HG02759 (cell line): ENCODE measurements around the gene PRDM4.

ENCODE experiments used
- ATAC-seq: cut with Tn5 transposase; IDR thresholded peaks from one replicate; pipeline ENCODE4 v1.9.1; 2021; ENCODE audit warnings: mild to moderate bottlenecking, moderate library complexity; ENCODE audit not compliant: unreplicated experiment

PRDM4 gene, protein sequence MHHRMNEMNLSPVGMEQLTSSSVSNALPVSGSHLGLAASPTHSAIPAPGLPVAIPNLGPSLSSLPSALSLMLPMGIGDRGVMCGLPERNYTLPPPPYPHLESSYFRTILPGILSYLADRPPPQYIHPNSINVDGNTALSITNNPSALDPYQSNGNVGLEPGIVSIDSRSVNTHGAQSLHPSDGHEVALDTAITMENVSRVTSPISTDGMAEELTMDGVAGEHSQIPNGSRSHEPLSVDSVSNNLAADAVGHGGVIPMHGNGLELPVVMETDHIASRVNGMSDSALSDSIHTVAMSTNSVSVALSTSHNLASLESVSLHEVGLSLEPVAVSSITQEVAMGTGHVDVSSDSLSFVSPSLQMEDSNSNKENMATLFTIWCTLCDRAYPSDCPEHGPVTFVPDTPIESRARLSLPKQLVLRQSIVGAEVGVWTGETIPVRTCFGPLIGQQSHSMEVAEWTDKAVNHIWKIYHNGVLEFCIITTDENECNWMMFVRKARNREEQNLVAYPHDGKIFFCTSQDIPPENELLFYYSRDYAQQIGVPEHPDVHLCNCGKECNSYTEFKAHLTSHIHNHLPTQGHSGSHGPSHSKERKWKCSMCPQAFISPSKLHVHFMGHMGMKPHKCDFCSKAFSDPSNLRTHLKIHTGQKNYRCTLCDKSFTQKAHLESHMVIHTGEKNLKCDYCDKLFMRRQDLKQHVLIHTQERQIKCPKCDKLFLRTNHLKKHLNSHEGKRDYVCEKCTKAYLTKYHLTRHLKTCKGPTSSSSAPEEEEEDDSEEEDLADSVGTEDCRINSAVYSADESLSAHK

DNA sequence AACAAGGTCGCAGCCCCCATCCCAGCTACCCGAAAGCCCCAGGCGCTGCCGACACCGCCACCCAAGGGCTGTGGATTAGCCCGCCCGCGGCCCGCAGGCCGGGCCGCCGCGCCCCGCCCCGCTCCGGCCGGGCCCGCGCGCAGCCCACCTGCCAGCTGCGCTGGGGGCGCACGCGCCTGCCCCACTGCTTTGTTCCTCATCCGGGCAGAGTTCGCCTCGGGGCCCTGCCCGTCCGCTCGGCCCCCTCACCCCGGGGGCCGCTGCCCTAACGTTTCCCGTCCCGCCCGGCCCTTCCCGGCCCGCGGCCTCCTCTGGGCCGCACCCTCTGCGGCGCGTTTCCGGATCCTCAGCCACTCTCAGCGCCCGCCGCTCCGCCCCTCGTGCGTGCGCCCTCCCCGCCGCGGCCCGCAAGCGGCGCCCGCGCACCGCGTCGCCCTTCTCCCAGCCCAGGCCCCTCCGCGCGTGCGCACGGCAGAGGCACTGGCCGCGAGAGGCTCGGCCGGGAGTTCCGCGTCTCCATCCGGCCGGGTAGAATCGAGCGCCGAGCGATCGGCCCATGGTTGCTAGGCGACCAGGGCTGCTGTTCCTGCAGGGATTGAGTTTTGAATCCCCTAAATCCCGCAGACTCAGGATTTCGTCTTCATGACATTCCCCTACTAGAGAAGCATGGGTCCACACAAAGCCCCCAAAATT lies at the start of gene PRDM4:
PRDM4 (minus strand) TSS at position 329 of the 693 bp plus-strand sequence. CDS start 622 bp downstream, outside the sequence.
- ATAC-seq = peak; percentile 94

- ATAC-seq = no peak
Measured at GRCh38 chr12:107807471-107808150, 46.7 kb upstream of the PRDM4 start.

GRCh38 chr12:107805488-107806180 lies 44.7 kb upstream of the PRDM4 start:
- no peak for ATAC-seq

- no peak for ATAC-seq
Measured at GRCh38 chr12:107803092-107803491, 42.2 kb upstream of the PRDM4 start.

- ATAC-seq = no peak
Measured at GRCh38 chr12:107801150-107801549, 40.2 kb upstream of the PRDM4 start.

GRCh38 chr12:107798580-107798979 lies 37.6 kb upstream of the PRDM4 start:
- ATAC-seq = no peak

- no peak for ATAC-seq
Measured at GRCh38 chr12:107794451-107794850, 33.5 kb upstream of the PRDM4 start.

GRCh38 chr12:107791465-107792089 lies 30.6 kb upstream of the PRDM4 start:
- no peak for ATAC-seq

DNA sequence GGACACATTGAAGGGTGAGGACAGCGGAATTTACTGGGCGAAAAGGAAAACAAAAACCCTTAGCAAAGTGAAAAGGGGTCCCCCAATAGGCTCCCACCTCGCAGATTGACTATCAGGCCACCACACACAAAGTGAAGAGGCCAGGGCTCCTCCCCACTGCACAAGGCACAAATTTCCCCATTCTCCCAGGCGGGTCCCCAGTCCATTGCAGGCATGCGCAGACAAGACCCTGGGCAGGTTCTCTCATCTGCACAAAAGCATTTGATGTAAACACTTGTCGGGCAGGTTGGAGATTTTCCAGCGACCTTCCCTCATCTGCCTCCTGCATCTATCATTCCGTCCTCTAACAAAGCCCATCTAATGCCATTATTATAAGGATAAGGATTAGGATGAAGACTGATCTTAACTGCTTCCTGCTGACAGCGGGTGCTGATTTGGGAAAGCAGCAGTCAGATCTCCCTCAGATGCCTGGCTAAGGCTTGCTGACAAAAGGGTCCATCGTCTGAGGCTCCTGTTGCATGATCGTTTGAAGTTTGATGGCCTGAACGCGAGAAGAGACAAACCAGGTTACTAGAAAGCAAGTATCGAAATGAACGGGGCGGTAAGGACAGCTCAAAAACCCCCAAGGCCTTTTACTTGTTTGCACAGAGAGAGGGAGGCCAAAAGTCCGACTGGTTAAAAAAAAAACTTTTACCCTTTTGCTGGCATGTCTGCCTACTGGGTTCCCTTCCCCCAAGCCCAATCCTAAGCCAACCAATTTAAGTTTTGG lies 27.9 kb upstream of the PRDM4 start:
- no peak for ATAC-seq

DNA sequence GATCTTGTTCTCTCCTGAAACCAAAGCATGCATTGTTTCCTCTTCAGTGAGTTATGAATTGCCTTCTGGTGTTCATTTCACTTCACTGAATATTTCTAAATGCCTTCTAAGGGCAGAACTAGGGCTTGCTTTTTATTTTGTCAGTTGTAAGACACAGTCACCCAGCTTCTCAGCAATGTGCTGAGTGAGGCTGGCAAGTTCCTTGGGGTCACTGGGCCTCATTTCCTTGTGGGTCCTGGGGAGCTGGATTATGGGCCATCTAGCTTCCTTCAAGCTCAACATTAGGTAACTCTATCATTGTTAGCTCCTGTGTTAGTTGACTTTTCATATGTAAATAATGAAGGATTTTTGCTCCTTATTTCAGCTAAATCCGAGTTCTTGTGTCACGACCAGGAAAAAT lies 27.3 kb upstream of the PRDM4 start:
- no peak for ATAC-seq

DNA sequence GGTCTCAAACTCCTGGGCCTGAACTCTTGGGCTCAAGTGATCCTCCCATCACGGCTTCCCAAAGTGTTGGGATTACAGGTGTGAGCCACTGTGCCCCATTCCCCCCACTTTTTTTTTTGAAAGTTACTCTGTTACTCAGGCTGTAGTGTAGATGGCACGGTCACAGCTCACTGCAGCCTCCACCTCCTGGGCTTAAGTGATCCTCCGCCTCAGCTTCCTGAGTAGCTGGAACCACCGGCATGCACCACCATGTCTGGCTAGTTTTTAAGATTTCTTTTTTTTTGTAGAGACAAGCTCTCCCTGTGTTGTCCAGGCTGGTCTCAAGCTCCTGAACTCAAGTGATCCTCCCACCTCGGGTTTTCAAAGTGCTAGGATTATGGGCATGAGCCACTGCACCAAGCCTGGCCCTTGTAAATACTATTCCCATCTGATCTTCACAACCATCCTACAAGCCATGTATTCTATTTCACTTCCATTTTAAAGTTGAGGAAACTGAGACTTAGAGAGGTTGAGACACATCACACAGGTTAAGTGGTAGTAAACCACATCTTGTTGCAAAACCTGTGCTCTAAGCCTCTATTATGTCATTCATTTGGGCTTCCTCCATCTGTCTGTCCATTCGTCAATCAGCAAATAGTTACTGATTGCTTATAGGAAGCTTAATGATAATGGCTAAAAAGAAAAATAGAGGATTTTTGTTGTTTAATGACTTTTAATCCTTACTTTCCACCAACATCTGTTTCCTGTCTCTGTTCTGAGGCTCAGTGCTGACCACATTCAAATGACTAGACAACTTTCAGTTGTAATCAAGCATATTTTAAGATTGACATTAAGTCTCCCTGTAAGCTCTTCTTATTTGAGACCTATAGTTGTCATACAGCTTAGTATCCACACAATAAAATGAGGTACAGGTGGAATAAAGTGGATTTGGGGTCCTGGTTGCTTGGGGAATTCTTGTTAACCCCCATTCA lies 22.8 kb upstream of the PRDM4 start:
- ATAC-seq = no peak

GRCh38 chr12:107782067-107782466 lies 21.1 kb upstream of the PRDM4 start:
- no peak for ATAC-seq

DNA sequence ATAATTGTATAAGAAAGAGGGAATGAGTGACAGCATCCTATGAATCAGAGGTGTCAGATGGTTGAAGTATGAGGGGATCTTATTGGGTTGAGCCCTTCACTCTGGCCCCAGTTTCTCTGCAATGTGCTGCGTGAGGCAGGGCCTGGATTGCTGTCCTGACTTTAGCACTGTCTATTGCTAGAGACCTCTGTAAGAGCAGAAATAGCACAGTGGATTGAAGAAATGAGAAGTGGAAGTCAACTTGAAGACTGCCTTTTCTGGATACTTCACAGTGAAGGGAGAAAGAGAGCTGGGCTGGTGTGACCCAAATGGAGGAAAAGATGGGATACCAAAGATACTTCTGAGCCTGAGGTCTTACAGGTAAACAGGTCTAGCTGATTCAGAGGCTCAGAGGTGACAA lies 19.4 kb upstream of the PRDM4 start:
- no peak for ATAC-seq

GRCh38 chr12:107779077-107779831 lies 18.3 kb upstream of the PRDM4 start:
- peak; percentile 70 for ATAC-seq

- ATAC-seq = no peak
Measured at GRCh38 chr12:107778383-107779025, 17.6 kb upstream of the PRDM4 start.

DNA sequence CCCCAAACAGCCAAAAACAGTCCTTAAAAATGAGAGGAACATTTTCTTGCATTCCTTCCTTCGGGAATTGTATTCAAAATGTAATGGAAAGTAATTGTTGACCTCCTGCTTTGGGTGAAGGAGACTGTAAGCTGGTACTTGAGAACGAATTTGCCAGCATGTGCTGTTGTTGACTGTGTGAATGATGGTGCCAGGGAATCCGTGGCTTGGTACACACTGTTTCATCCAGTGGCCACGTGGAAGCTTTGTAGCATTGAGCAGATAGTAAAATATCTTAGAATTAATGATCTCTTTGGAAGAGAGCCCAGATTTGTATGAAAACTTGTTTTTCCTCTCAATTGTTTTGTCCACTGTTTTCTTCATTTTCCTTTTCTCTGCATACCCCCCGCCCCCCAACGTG lies 15.2 kb upstream of the PRDM4 start:
- ATAC-seq = no peak
